Calu3 (cell line): ENCODE data around the gene ADAR. TPM values are rescaled to one million over a fixed set of nuclear protein-coding genes. Genes with fewer than 3 reads are reported as not detected.

ENCODE experiments used
- BruUV-seq: library from RNA; stranded (reverse); fragments of 400-500 nt; replicated peaks from 2 replicates; lab custom pipeline; 2021; lab: Mats Ljungman, UMichigan
- CTCF ChIA-PET: fragments of 300-600 bp; sonication (Branson Sonifier 250); formaldehyde crosslinking; loops from one replicate; lab custom pipeline; 2022; ENCODE audit warnings: antibody characterized with exemption; lab: Charles Lee
- DNase-seq: peaks from one replicate; pipeline ENCODE4 v3.0.0; 2022
- H3K27ac Mint-ChIP-seq: one replicate; pipeline ENCODE4 v1.8.0; 2022; ENCODE audit warnings: mixed read lengths; ENCODE audit not compliant: unreplicated experiment
- H3K27me3 Mint-ChIP-seq: one replicate; pipeline ENCODE4 v1.8.0; 2022; ENCODE audit warnings: mixed read lengths; ENCODE audit not compliant: unreplicated experiment
- H3K36me3 Mint-ChIP-seq: one replicate; pipeline ENCODE4 v1.8.0; 2022; ENCODE audit warnings: mild to moderate bottlenecking, moderate library complexity, mixed read lengths; ENCODE audit not compliant: insufficient read depth, unreplicated experiment
- H3K4me1 Mint-ChIP-seq: one replicate; pipeline ENCODE4 v1.8.0; 2022; ENCODE audit warnings: mild to moderate bottlenecking, low read depth, mixed read lengths; ENCODE audit not compliant: unreplicated experiment
- H3K4me3 Mint-ChIP-seq: one replicate; pipeline ENCODE4 v1.8.0; 2022; ENCODE audit warnings: mild to moderate bottlenecking, low read depth, moderate library complexity, mixed read lengths; ENCODE audit not compliant: unreplicated experiment
- H3K9me3 Mint-ChIP-seq: one replicate; pipeline ENCODE4 v1.8.0; 2022; ENCODE audit warnings: low read depth, mixed read lengths; ENCODE audit not compliant: unreplicated experiment
- intact Hi-C: fragments of 100-400 bp; cut with micrococcal nuclease; formaldehyde crosslinking; loops from one replicate; pipeline ENCODE4 v1.10.0; 2022; ENCODE audit not compliant: unreplicated experiment
- total RNA-seq: library from RNA; stranded (reverse); gene quantifications from 2 replicates; pipeline ENCODE4 v1.2.3, GENCODE V29; 2022
- TF ChIP-seq, protein P1 (sequence below): fragments of 200-600 bp; IDR thresholded peaks from one replicate; pipeline ENCODE4 v1.8.0; 2022; ENCODE audit warnings: antibody characterized with exemption; ENCODE audit not compliant: unreplicated experiment

ADAR gene
- total RNA-seq, 1 experiment from 2014 or later = 298 TPM

DNA sequence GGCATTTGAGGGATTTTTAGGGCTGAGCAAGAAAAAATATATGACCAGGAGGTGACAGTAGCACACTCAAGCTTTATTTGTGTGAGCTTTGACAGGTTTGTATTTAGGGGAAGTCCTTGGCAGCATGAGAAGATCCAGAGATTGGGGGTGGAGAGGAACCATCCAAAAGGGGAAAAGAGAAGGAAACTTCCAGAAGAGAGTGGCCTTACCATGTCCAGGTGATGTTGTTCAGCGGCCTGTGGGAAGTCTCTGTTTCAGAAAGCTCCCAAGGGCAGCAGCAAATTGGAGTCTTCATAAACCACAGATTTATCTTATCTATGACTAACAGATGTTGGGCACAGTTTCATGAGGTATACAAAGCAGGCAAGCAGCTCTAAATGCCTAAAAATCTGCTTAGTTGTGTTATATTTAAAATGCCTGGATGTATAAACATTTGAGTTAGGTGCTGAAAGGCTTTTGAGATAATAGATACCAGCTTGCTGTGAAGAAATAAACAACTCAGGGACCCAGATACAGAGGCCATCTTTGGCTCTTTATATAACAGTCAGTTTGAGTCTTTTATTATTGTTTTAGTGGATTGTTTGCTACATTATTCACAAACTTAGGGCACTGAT lies 21.2 kb upstream of the ADAR start:
- peaks cover 5% of the 10 kb centered on the region for H3K9me3 Mint-ChIP-seq
- TF ChIP-seq, protein P1, sequence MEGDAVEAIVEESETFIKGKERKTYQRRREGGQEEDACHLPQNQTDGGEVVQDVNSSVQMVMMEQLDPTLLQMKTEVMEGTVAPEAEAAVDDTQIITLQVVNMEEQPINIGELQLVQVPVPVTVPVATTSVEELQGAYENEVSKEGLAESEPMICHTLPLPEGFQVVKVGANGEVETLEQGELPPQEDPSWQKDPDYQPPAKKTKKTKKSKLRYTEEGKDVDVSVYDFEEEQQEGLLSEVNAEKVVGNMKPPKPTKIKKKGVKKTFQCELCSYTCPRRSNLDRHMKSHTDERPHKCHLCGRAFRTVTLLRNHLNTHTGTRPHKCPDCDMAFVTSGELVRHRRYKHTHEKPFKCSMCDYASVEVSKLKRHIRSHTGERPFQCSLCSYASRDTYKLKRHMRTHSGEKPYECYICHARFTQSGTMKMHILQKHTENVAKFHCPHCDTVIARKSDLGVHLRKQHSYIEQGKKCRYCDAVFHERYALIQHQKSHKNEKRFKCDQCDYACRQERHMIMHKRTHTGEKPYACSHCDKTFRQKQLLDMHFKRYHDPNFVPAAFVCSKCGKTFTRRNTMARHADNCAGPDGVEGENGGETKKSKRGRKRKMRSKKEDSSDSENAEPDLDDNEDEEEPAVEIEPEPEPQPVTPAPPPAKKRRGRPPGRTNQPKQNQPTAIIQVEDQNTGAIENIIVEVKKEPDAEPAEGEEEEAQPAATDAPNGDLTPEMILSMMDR = no peak
- intact Hi-C loops = no loop called here
- H3K4me3 Mint-ChIP-seq = no peak overlapping the region
- CTCF ChIA-PET = interaction anchor here (0.6 kb wide), 1 partner anchor 101 kb away, joined by 3 read pairs; no protein-coding TSS in a partner anchor
- H3K36me3 Mint-ChIP-seq = peaks cover 22% of the 10 kb centered on the region
- peaks cover 17% of the 10 kb centered on the region for H3K27me3 Mint-ChIP-seq
- BruUV-seq = no TSS peak
- peak overlapping the region; percentile 6 for H3K27ac Mint-ChIP-seq
- no peak for DNase-seq
- H3K4me1 Mint-ChIP-seq = peaks cover 10% of the 10 kb centered on the region

GRCh38 chr1:154628121-154628405 lies 20.1 kb upstream of the ADAR start:
- Mint-ChIP-seq H3K4me1 (peaks cover 18% of the 10 kb centered on the region), H3K27ac (peak overlapping the region; percentile 97), H3K4me3 (peak overlapping the region; percentile 85), H3K27me3 (peaks cover 16% of the 10 kb centered on the region), H3K9me3 (peaks cover 5% of the 10 kb centered on the region), H3K36me3 (peaks cover 28% of the 10 kb centered on the region)
- no peak for DNase-seq
- intact Hi-C loops = no loop called here
- CTCF ChIA-PET = no interaction called here
- TSS peak; percentile 95 for BruUV-seq
- TF ChIP-seq, protein P1 = no peak

- CTCF ChIA-PET = no interaction called here
- intact Hi-C loops = no loop called here
- peak overlapping the region; percentile 85 for H3K4me3 Mint-ChIP-seq
- H3K4me1 Mint-ChIP-seq = peaks cover 22% of the 10 kb centered on the region
- TF ChIP-seq, protein P1 = no peak
- peak overlapping the region; percentile 97 for H3K27ac Mint-ChIP-seq
- peaks cover 11% of the 10 kb centered on the region for H3K27me3 Mint-ChIP-seq
- BruUV-seq = no TSS peak
- DNase-seq = peak; percentile 92
- peaks cover 31% of the 10 kb centered on the region for H3K36me3 Mint-ChIP-seq
- H3K9me3 Mint-ChIP-seq = peaks cover 5% of the 10 kb centered on the region
These were observed 19.5 kb upstream of the ADAR start for GRCh38 chr1:154627257-154628120.

DNA sequence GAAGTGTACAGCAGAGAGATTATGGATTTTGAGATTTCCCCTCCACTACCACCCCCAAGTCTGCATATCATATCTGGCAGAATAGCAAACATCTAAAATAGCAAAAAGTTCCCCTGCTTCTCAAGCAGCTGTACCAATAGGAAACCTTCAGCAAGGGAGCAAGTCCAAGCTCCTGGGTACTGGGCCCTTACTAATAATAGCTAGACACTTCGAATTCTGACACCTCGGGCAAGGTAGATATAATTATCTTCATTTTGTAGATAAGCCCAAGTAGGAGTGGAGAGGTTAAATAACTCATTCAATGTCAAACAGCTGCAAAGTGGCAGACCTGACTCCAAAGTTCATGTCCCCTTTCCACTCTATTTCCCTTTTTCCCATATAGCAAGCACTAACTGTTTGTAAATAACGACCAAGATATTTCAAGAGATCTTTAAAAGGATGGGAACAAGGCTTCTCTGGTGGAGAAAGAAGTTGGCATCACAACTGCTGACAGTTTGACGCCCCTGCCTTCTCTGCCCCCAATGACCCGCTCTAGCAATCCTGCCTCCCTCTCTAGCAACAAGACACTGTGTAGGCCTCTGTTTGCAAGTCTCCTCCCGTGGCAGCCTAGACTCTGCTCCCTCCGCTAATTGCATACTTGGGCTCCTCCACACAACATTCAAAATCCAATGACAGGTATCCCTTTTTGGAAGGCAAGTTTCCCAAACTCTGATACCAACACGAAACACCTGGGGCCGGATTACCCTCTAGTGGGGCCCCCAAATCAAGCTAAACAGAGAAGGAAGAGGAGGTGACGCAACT lies 18.7 kb upstream of the ADAR start:
- Mint-ChIP-seq H3K27ac (peak overlapping the region; percentile 97), H3K4me3 (peak overlapping the region; percentile 85), H3K27me3 (peaks cover 2% of the 10 kb centered on the region), H3K4me1 (peaks cover 22% of the 10 kb centered on the region), H3K36me3 (peaks cover 31% of the 10 kb centered on the region), H3K9me3 (peaks cover 5% of the 10 kb centered on the region)
- DNase-seq = no peak
- TSS peak; percentile 36 for BruUV-seq
- CTCF ChIA-PET = no interaction called here
- intact Hi-C loops = no loop called here
- TF ChIP-seq, protein P1 = no peak
